PC-9 (cell line): ENCODE data around the gene PUM1.

Experiments
- EZH2 ChIP-seq: fragments of 200-600 bp; sonication (generic); IDR thresholded peaks from 2 replicates; pipeline ENCODE4 v1.8.0; 2017; ENCODE audit warnings: antibody characterized with exemption, low read depth
- TF ChIP-seq, protein P1 (sequence below): fragments of 200-600 bp; sonication (generic); conservative IDR thresholded peaks from 2 replicates; pipeline ENCODE4 v1.6.1; 2017; ENCODE audit warnings: mixed run types, antibody characterized with exemption, mild to moderate bottlenecking, moderate library complexity

DNA sequence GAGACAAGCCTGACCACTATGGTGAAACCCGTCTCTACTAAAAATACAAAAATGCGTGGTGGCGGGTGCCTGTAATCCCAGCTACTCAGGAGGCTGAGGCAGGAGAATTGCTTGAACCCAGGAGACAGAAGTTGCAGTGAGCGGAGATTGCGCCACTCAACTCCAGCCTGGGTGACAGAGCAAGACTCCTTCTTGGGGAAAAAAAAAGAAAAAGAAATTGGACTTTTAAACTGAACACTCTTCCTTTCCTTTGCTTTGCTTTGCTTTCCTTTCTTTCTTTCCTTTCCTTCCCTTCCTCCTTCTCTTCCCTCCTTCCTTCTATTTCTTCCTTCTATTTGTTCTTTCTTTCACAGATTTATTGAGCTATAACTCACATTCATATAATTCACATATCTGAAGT lies 43.3 kb upstream of the PUM1 start:
- TF ChIP-seq, protein P1, sequence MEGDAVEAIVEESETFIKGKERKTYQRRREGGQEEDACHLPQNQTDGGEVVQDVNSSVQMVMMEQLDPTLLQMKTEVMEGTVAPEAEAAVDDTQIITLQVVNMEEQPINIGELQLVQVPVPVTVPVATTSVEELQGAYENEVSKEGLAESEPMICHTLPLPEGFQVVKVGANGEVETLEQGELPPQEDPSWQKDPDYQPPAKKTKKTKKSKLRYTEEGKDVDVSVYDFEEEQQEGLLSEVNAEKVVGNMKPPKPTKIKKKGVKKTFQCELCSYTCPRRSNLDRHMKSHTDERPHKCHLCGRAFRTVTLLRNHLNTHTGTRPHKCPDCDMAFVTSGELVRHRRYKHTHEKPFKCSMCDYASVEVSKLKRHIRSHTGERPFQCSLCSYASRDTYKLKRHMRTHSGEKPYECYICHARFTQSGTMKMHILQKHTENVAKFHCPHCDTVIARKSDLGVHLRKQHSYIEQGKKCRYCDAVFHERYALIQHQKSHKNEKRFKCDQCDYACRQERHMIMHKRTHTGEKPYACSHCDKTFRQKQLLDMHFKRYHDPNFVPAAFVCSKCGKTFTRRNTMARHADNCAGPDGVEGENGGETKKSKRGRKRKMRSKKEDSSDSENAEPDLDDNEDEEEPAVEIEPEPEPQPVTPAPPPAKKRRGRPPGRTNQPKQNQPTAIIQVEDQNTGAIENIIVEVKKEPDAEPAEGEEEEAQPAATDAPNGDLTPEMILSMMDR: no peak
- no peak for TF ChIP-seq EZH2
